GM21526 (cell line): ENCODE data around the gene CACNA1A.

Experiments
- ATAC-seq: cut with Tn5 transposase; IDR thresholded peaks from one replicate; pipeline ENCODE4 v1.9.1; 2021; ENCODE audit warnings: moderate library complexity; ENCODE audit not compliant: unreplicated experiment, low FRiP score

Gene CACNA1A

GRCh38 chr19:13241231-13242104, 264.8 kb downstream of the CACNA1A start:
- no peak for ATAC-seq

GRCh38 chr19:13240312-13241022, 265.8 kb downstream of the CACNA1A start:
- ATAC-seq, result no peak

DNA sequence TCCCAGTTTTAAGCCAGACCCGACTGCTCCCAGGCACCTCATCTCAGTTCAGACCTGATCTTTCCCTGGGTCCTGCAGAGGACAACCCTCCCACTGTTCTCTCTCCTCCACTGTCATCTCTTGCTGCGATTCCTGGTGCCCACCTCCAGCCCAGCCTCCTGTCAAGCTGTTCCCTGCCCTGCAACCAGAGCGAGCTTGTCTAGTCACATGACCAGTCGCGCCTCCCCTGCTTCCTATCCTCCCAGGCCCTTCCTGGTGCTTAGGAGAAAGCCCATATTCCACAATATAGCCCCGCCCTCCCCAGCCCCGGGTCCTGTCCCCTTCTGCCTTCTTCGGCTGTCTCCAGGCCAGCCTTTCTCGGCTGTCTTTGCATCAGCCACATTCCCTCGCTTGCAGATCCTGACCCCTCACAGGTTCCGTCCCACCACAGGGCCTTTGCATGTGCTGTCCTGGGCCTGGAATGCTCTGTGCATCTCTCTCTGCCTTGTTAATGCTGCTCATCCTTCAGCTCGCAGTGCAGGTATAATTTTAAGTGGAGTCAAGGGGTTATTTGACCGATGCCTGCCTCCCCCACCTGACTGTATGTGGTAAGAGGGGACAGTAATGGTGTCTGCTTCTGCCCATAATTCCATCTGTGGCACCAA, 267.3 kb downstream of the CACNA1A start:
- ATAC-seq, result no peak

GRCh38 chr19:13234518-13234917, 271.8 kb downstream of the CACNA1A start:
- no peak for ATAC-seq

DNA sequence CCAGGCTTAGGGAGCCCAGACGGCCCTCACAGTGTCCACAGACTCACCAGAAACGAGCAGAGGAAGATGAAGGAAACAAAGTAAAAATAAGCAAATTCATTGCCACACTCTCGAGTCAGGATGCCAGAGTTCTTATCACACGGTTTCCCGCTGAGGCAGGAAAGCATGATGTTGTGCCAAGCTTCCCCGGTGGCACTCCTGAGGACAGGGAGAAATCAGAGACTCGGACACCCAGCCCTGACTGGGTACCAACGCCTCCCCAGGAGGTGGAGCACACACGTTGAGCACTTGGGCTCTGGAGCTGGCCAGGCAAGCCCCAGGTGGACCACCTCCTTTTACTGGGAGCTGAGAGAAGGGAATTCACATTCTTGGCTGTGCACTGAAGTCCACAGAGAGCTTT, 274.6 kb downstream of the CACNA1A start:
- no peak for ATAC-seq

DNA sequence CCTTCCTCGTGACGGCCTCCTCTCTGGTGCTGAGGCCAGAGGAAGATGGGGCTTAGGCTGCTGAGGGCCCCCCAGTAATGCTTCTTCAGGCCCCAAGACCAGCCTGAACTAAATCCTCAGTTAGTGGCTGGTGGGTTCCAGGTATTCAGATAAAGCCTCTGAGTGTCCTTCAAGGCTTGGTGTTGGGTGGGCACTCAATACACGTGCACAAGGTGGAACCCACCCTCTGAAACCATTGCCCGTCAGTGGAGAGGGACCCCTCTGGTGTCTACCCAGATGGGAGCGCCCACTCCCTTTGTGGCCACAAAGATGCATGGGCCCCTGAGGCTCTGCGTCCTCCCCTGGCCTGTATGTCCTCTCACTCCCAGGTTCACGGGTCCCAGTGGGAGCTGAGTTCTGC, 277.0 kb downstream of the CACNA1A start:
- ATAC-seq, result no peak

- no peak for ATAC-seq
Measured at GRCh38 chr19:13228561-13228960, 277.7 kb downstream of the CACNA1A start.

DNA sequence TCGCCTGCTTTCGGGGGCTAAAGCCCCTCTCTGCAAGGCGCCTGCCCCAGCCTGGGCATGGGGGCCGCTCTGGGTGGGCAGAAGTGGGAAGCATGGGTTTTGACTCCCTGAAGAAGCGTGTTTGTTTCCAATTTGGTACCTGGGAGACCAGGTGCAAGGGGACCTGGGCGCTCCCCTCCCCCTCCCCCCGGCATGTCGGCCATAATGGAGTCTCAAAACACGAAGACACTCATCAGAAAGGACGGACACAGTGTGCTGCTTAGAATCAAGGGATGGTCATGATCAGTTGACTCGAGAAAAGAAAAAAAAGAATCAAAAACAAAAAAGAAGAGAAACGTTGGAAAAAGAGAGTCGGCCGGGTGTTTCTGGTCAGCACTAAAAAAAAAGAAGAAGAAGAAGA, 279.3 kb downstream of the CACNA1A start:
- no peak for ATAC-seq

DNA sequence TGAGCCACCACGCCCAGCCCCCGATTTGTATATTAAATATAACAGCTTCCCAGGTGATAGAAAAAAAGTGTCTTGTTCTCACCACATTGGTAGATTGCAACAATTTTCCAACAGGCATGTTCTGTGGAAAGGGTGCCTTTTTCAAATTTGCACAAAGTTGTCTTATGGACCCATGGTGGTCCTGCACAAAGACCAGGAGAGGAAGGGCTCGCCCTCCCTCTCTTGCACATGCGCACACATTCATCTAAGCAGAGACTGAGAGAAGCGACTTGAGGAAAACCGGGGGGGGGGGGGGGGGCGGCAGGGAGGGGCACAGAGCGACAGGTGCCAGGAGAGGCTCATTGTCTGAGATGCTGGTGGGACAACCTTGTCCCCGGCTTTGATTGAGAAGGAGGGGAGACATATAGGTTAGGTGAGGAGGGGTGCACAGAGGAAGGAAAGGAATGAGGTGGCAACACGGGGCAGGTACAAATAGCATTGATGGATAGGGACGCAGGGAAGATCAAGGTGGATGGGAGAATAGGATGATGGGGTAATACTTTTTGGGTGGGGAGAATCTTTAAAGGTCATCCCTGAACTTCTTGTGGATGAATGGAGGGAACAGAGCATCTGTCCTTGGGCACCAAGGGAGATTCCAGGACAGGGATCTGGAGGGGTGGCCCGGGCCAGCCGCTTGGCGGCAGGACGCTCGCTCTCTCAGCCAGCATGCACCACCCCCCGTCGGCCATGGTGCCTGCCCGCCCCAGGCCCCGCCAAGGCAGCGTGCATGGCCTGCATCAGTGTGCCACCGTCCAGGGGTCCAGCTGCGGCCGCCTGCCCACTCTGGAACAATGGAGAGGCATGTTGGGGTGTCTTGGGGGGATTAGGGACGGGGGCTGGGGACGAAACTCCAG, 280.1 kb downstream of the CACNA1A start:
- no peak for ATAC-seq

- no peak for ATAC-seq
Measured at GRCh38 chr19:13225085-13225484, 281.2 kb downstream of the CACNA1A start.

- no peak for ATAC-seq
Measured at GRCh38 chr19:13220847-13221246, 285.4 kb downstream of the CACNA1A start.

GRCh38 chr19:13215572-13216380, 290.5 kb downstream of the CACNA1A start:
- no peak for ATAC-seq

DNA sequence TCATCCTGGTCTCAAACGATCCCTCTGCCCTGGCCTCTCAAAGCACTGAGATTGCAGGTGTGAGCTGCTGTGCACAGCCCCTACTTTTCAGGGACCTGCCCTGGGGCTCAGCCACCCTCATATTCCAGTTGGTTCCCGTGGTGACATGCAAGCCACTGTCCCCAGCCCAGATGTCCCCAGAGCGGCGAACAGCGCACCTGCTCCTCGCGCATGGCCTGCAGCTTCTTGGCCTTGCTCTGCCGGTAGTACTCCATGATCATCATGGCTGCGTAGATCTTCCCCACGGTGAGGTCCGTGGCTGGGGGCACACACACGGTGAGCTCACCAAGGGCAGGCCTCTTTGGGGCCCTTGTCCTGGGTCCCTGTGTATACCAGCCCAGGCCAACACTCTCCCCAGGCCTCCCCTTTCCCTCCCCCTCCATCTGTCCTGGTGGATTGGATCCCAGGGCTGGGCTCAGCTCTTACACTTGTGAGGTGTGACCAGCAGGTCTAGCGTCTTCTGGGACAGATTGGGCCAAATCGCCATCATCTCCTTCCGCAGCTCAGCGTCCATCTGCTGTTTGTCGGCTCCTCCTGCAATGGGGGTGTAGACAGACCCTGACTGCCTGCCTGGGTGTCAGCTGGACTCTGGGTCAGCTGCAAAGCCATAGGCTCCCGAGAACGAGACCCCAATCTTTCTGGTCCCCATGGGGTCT, 292.1 kb downstream of the CACNA1A start:
- ATAC-seq, result no peak

DNA sequence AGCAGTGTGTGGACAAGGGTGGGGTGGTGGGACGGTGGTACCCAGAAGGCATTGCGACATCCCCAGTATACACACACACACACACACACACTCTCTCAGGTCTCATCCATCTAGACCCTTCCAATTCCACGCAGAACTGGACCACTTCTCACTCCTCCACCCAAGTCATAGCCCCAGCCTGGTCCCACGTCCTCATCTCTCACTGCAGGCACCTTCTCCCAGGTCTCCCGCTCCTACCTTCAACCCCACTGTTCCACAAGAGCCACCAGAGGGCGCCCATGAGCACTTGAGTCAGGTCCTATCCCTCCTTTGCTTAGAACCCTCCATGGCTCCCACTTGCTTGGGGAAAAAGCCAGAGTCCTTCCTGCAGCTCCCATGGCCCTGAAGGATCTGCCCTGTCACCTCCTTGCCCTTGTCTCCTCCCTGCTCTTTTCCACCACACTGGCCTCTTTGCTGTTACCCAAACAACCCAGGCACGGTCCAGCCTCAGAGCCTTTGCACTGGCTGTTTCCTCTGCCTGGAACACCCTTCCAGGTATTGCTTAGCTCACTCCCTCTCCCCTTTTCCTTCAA, 293.4 kb downstream of the CACNA1A start:
- no peak for ATAC-seq

DNA sequence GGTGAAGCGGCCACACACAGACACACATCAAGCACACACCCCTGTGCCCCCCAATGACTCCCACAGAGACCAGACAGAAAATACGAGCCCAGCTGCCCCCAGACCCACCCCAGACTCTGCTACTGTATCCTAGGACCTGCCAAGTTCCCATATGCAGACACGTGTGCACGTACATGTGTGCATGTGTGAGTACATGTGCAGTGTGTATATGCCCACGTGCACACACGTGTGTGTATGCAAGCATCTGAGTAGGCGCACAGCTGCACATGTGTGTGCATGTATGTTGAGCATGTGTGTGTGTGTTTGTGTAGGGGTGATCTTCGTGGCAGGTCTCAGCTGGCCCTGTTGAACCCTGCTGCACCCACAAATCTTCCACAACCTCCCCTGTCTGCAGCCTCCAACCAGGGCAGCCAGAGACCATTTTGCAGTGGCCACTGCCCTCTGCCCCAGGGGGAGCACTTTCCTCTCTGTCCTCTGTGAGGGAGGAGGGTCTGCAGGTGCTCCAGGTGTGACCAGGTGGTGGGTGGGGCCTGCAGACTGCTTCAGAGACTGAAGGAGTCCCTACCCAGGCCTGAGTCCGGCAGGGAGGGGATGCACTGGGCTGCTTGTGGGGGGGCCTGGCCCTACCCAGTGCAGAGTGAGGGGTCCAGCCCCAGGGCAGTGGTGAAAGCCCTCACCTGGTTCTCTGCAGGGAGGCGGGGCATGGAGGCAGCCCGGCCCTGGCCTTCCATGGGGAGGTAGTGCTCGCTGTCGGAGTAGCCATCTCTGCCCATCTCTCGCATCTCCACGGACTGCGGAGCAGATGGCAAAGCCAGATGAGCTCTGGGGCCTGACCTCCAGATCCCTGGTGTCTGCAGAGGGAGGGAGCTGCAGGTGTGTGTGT, 294.6 kb downstream of the CACNA1A start:
- no peak for ATAC-seq

DNA sequence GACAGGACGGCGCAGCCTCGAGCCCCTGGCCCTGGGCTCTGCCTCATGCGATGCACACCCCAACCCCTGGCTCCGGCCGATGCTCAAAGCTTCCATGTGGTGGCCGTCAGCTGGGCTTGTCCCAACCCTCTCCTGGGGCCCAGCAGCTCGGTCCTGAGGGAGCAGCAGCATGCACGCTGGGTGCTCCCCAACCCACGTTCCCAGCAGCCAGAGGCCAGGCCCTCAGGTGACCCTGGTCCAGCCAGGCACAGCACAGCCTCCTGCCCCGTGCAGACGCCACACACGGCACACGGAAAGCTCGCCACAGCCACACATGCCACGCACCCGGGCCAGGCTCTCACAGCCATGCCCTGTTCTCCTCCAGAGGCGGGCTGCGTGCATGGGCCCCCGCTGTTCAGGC, 295.3 kb downstream of the CACNA1A start:
- ATAC-seq, result no peak

DNA sequence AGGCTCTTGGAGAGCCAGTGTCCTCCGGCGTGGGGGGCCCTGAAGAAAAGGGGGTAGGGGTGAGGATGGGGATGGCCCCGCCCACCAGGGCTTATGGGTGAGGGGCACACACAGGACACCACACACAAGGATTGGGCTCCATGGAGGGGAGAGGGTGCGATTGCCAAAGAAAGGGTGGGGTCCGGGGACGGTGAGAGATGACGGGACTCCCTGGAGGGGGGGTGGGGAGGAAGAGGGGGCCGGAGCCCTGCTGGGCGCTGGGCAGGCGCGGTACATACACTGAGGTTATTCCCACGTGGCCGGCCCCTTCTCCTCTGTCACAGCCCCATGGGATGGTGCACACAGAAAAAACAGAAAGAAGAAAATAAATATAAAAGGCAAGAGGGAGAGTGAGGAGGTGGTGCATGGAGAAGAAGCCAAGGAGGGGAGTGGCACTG, 295.9 kb downstream of the CACNA1A start:
- no peak for ATAC-seq
